ENCODE data around the gene SLC19A3.

GRCh38 chr2:227720680-227721079 is 2.9 kb upstream of the SLC19A3 start:
- TF ChIP-seq CTCF (IDR thresholded peaks at IDR 0.05) (no peak), POLR2A (IDR thresholded peaks at IDR 0.05) (no peak)
